Breast epithelium (tissue), 3 donors: ENCODE measurements around the gene AHRR.

ENCODE experiments used
- CTCF ChIP-seq, 3 donors: fragments of 450-650 bp; IDR thresholded peaks; one replicate each; pipeline ENCODE4 v1.5.1; 2016 to 2017; ENCODE audit warnings: antibody characterized with exemption in 3 of 3, mild to moderate bottlenecking in 3 of 3, moderate library complexity in 3 of 3
- POLR2A ChIP-seq: fragments of 450-650 bp; IDR thresholded peaks from one replicate; pipeline ENCODE4 v1.6.1; 2016; ENCODE audit warnings: antibody characterized with exemption, mild to moderate bottlenecking, moderate library complexity
- POLR2AphosphoS5 ChIP-seq, 3 donors: sonication (generic); formaldehyde crosslinking; IDR thresholded peaks; one replicate each; pipeline ENCODE4 v1.6.1; 2017; ENCODE audit warnings: antibody characterized with exemption in 3 of 3

- TF ChIP-seq CTCF (IDR thresholded peaks at IDR 0.05), result no peak
- TF ChIP-seq POLR2A, result no peak
- no peak for TF ChIP-seq POLR2AphosphoS5 (IDR thresholded peaks at IDR 0.05)
These were observed 118.1 kb downstream of the AHRR start for GRCh38 chr5:439636-440035.
